Body of pancreas (tissue), 4 donors: ENCODE data around the gene CEP97.
"Not testable (repeated sequence)": the region's sequence is repeated elsewhere in the genome, so short reads cannot be mapped to it uniquely, and the experiment has no call there.

Experiments used
- CTCF ChIP-seq, 7 experiments: fragments of 450-650 bp in 4 of 7; fragments of 200-600 bp in 3 of 7; sonication (generic) in 3 of 7; IDR thresholded peaks; one replicate each; pipeline ENCODE4 v1.5.1; 2016 to 2019; ENCODE audit warnings: antibody characterized with exemption in 7 of 7
- POLR2A ChIP-seq, 3 donors: fragments of 450-650 bp; IDR thresholded peaks; one replicate each; pipeline ENCODE4 v1.6.1; 2016; ENCODE audit warnings: antibody characterized with exemption in 3 of 3, mild to moderate bottlenecking in 2 of 3

- TF ChIP-seq POLR2A, CTCF (IDR thresholded peaks at IDR 0.05): not testable (repeated sequence)
These were observed 45.6 kb upstream of the CEP97 start for GRCh38 chr3:101678837-101679236.
